DND-41 (cell line): Measurements from ENCODE around the gene ARHGAP32.

Experiments used
- EZH2 ChIP-seq: IDR thresholded peaks from 3 replicates; pipeline ENCODE4 v1.6.1; 2012; ENCODE audit warnings: borderline replicate concordance, low read depth, mild to moderate bottlenecking, moderate library complexity, low read length, inconsistent platforms; ENCODE audit not compliant: severe bottlenecking
- TF ChIP-seq, protein P1 (sequence below): IDR thresholded peaks from 2 replicates; pipeline ENCODE4 v1.5.1; 2012; ENCODE audit warnings: borderline replicate concordance, low read length, moderate library complexity, mild to moderate bottlenecking; ENCODE audit not compliant: poor library complexity, severe bottlenecking; ENCODE audit errors: extremely low read depth

DNA sequence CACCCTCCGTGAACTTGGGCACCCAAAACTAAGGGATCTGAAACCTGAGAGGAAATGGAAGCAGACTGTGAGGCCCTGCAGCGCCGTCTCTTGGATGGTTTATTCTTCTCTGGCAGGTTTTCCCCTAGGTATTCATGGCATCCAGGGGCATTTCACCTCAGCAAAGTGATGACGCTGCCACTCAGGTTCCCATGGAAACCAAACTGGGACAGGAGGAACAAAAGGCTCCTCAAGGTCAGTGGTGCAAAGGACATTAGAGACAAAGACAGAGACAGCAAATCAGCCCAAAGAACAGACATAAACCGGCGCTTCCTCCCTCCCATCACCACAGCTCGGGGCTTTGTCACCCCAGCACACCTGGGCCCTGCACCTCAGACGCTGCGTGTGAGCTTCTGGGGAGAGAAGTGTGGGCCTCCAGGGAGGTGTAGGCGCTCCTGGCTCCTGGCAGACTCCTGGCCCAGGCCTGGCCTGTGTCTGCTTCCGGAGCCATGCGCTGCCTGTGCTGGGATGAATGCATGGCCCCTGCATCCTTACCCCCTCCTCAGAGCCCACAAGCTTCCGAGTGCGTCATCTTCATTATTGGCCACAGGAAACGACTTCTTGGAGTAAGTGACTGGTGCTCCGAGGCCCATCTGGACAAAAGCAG is 255.4 kb downstream of the ARHGAP32 start:
- TF ChIP-seq, protein P1, sequence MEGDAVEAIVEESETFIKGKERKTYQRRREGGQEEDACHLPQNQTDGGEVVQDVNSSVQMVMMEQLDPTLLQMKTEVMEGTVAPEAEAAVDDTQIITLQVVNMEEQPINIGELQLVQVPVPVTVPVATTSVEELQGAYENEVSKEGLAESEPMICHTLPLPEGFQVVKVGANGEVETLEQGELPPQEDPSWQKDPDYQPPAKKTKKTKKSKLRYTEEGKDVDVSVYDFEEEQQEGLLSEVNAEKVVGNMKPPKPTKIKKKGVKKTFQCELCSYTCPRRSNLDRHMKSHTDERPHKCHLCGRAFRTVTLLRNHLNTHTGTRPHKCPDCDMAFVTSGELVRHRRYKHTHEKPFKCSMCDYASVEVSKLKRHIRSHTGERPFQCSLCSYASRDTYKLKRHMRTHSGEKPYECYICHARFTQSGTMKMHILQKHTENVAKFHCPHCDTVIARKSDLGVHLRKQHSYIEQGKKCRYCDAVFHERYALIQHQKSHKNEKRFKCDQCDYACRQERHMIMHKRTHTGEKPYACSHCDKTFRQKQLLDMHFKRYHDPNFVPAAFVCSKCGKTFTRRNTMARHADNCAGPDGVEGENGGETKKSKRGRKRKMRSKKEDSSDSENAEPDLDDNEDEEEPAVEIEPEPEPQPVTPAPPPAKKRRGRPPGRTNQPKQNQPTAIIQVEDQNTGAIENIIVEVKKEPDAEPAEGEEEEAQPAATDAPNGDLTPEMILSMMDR: no peak
- no peak for TF ChIP-seq EZH2
